ENCODE measurements around the gene FILIP1L.

GRCh38 chr3:100096866-100097265 is 17.4 kb downstream of the FILIP1L start:
- no peak for TF ChIP-seq TAF1 (IDR thresholded peaks at IDR 0.05; ENCODE audit: borderline replicate concordance, insufficient read depth, low read length)
- no peak for TF ChIP-seq POLR2AphosphoS5 (IDR thresholded peaks at IDR 0.05; ENCODE audit: low read depth, low read length)
- TF ChIP-seq REST (IDR thresholded peaks at IDR 0.05; ENCODE audit: insufficient read depth in 1 of 2, low read depth in 2 of 2, low read length in 2 of 2) = no peak
- no peak for TF ChIP-seq FOXP2 (optimal IDR thresholded peaks at IDR 0.05; ENCODE audit: borderline replicate concordance, extremely low read depth, extremely low read length, insufficient read depth)
- TF ChIP-seq SIN3A (IDR thresholded peaks at IDR 0.05; ENCODE audit: borderline replicate concordance, insufficient read depth, low read length) = no peak
